ENCODE results near the gene MREG.
A peak's percentile ranks its signal among the peaks of the same experiment; 100 is the strongest.

MREG gene

DNA sequence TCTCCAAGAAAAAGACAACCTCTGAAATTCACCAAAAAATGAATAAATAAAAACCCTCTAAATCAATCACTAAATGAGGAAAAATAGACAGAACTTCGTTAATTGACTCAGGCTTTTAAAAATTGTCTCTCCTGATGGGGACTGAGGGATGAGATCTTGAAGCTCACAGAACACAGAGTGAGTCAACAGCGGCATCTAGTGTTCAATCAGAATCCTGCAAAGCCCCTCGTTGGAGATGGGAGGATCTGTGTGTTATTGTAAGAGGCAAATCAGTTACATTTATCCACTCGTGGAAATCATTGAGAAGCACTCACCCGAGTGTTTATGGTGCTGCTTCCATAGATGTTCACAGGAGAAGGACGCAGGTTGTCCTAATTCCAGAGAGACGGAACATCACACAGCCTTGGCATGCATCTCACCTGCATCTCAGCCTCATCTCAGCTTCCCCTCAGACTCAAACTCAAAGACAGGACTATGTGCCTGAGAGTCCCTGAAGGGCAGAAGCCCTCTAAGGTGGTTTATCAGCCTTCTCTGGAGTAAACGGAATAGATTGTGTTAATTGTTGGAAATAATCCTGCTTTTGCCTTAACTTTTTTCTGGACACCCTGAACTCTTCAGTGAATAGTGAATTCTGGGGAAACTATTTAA lies 82.0 kb downstream of the MREG start:
- Histone ChIP-seq H3K4me1 (ENCODE audit: control insufficient read depth, low read length) (no peaks in the 10 kb centered on the region), H3K27ac (ENCODE audit: low read depth, low read length) (no peak overlapping the region), H3K27me3 (ENCODE audit: control insufficient read depth, low read length) (no peaks in the 10 kb centered on the region), H3K79me2 (ENCODE audit: control insufficient read depth, low read length) (no peaks in the 10 kb centered on the region), H3K36me3 (ENCODE audit: control insufficient read depth, low read length) (no peaks in the 10 kb centered on the region), H3K4me2 (ENCODE audit: low read length) (no peak overlapping the region), H3K4me3 (ENCODE audit: low read length) (no peak overlapping the region), H4K20me1 (ENCODE audit: control insufficient read depth, insufficient read depth, low read depth, low read length) (no peaks in the 10 kb centered on the region), H3K9me2 (replicated peaks; ENCODE audit: control insufficient read depth, low read length) (no peaks in the 10 kb centered on the region), H3K9me3 (ENCODE audit: control insufficient read depth, insufficient read depth, low read length) (no peaks in the 10 kb centered on the region), H3F3A (ENCODE audit: control insufficient read depth, insufficient read depth) (no peaks in the 10 kb centered on the region)
- TF ChIP-seq, protein P1, sequence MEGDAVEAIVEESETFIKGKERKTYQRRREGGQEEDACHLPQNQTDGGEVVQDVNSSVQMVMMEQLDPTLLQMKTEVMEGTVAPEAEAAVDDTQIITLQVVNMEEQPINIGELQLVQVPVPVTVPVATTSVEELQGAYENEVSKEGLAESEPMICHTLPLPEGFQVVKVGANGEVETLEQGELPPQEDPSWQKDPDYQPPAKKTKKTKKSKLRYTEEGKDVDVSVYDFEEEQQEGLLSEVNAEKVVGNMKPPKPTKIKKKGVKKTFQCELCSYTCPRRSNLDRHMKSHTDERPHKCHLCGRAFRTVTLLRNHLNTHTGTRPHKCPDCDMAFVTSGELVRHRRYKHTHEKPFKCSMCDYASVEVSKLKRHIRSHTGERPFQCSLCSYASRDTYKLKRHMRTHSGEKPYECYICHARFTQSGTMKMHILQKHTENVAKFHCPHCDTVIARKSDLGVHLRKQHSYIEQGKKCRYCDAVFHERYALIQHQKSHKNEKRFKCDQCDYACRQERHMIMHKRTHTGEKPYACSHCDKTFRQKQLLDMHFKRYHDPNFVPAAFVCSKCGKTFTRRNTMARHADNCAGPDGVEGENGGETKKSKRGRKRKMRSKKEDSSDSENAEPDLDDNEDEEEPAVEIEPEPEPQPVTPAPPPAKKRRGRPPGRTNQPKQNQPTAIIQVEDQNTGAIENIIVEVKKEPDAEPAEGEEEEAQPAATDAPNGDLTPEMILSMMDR (IDR thresholded peaks at IDR 0.05; ENCODE audit: low read depth, low read length, poor library complexity, severe bottlenecking) = peak; percentile 89
- no peak for TF ChIP-seq EZH2phosphoT487 (IDR thresholded peaks at IDR 0.05; ENCODE audit: borderline replicate concordance, low read length)

DNA sequence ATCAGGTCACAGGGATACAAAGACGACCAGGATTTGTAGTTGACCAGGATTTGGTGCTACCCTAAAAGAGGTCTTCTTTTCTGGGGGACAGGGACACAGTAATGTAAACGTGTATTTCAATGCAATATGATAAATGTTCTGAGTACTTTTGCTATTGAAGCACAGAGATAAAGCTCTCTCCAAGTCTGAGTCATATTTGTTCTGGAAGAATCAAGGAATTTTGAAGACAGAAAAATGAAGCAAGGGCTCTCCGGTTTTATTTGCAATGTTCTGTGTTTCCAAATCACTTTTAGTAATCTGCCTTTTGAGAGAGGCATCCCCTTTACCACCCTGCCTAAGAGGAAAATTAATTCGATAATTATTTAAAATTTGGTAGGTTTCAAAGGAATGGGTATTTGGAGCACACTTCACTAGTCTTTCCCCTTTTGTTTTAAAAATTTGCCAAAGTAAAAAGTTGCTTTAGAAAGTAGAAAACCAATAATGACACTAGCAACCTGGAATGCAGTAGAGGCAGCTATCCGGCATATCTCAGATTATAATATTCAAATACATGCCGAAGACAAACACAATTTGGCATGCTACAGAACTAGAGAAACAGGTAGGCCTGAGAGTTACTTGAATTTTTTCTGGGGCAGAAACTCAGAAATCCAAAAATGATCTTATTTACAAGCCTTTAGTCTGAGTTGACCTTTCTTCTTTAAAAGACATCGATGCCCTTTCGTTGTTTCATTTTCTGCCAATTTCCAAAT lies 82.7 kb downstream of the MREG start:
- Histone ChIP-seq H4K20me1 (ENCODE audit: control insufficient read depth, insufficient read depth, low read depth, low read length) (no peaks in the 10 kb centered on the region), H3F3A (ENCODE audit: control insufficient read depth, insufficient read depth) (no peaks in the 10 kb centered on the region), H3K27me3 (ENCODE audit: control insufficient read depth, low read length) (no peaks in the 10 kb centered on the region), H3K4me2 (ENCODE audit: low read length) (no peak overlapping the region), H3K79me2 (ENCODE audit: control insufficient read depth, low read length) (no peaks in the 10 kb centered on the region), H3K27ac (ENCODE audit: low read depth, low read length) (no peak overlapping the region), H3K9me2 (replicated peaks; ENCODE audit: control insufficient read depth, low read length) (no peaks in the 10 kb centered on the region), H3K4me1 (ENCODE audit: control insufficient read depth, low read length) (no peaks in the 10 kb centered on the region), H3K36me3 (ENCODE audit: control insufficient read depth, low read length) (no peaks in the 10 kb centered on the region), H3K4me3 (ENCODE audit: low read length) (no peak overlapping the region), H3K9me3 (ENCODE audit: control insufficient read depth, insufficient read depth, low read length) (no peaks in the 10 kb centered on the region)
- TF ChIP-seq EZH2phosphoT487 (IDR thresholded peaks at IDR 0.05; ENCODE audit: borderline replicate concordance, low read length) = no peak
- TF ChIP-seq, protein P1 (IDR thresholded peaks at IDR 0.05; ENCODE audit: low read depth, low read length, poor library complexity, severe bottlenecking) = no peak

DNA sequence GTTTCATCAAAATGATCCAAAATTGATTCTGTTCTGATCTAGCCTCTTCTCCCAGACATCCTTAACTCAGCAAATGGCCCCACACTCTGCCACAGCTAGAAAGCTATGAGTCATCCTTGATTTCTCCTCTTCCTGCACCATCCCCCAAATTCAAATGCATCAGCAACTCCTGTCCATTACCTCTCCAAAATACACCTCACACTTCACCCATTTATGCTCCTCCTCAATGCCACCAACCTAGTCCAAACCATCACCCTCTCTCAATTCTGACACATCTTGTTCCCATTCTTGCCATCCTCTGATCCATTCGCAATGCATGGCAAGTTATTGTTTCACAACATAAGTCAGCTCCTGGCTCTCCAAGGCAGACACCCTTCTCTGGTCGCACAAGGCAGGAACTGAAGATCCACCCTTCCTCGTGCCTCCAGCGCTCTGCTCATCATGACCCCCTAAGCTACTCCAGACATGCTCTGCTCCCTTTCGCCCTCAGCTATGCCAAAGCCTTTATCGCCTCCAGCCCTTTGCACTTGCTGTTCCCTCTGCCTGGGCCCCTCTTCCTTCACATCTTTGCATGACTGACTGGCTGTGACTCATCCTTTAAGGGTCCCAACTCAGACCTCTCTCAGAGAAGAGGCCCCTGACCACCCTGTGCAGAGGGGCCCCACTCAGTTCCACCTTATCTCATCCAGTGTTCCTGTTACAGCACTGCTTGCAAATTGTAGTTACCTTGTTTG lies 83.6 kb downstream of the MREG start:
- Histone ChIP-seq H3K79me2 (ENCODE audit: control insufficient read depth, low read length) (no peaks in the 10 kb centered on the region), H3K4me3 (ENCODE audit: low read length) (no peak overlapping the region)
- TF ChIP-seq, protein P1 (IDR thresholded peaks at IDR 0.05; ENCODE audit: low read depth, low read length, poor library complexity, severe bottlenecking) = no peak
- no peak for TF ChIP-seq EZH2phosphoT487 (IDR thresholded peaks at IDR 0.05; ENCODE audit: borderline replicate concordance, low read length)

More for the DNA sequence above, 83.6 kb downstream of the MREG start:
- Histone ChIP-seq H3K9me3 (ENCODE audit: control insufficient read depth, insufficient read depth, low read length) (no peaks in the 10 kb centered on the region), H4K20me1 (ENCODE audit: control insufficient read depth, insufficient read depth, low read depth, low read length) (no peaks in the 10 kb centered on the region), H3K36me3 (ENCODE audit: control insufficient read depth, low read length) (no peaks in the 10 kb centered on the region), H3K9me2 (replicated peaks; ENCODE audit: control insufficient read depth, low read length) (no peaks in the 10 kb centered on the region), H3F3A (ENCODE audit: control insufficient read depth, insufficient read depth) (no peaks in the 10 kb centered on the region), H3K27me3 (ENCODE audit: control insufficient read depth, low read length) (no peaks in the 10 kb centered on the region), H3K4me2 (ENCODE audit: low read length) (no peak overlapping the region), H3K27ac (ENCODE audit: low read depth, low read length) (no peak overlapping the region), H3K4me1 (ENCODE audit: control insufficient read depth, low read length) (no peaks in the 10 kb centered on the region)
